ENCODE measurements around the gene CALML3.
"Not testable (repeated sequence)": the region's sequence is repeated elsewhere in the genome, so short reads cannot be mapped to it uniquely, and the experiment has no call there.

CALML3 gene

GRCh38 chr10:5524641-5525560, at the start of gene CALML3:
Gene CALML3, plus strand, starts transcription at chr10:5524961. Its CDS starts 125 bp downstream, at chr10:5525086.
- DNase-seq, result no peak

DNA sequence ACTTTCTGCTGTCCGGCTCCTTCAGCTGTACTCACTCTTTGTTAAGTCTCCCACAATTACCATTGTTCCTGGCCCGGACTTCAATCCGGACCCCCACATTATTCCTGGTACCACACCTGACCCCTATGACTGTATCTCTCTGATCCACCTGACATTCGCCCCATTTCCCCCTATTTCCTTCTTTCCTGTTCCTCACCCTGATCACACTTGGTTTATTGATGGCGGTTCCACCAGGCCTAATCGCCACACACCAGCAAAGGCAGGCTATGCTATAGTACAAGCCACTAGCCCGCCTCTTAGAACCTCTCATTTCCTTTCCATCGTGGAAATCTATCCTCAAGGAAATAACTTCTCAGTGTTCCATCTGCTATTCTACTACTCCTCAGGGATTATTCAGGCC, 49.7 kb upstream of the CALML3 start:
- DNase-seq, result not testable (repeated sequence)

- not testable (repeated sequence) for DNase-seq
Measured at GRCh38 chr10:5475974-5476807, 48.6 kb upstream of the CALML3 start.

- DNase-seq, result no peak
Measured at GRCh38 chr10:5476918-5477525, 47.7 kb upstream of the CALML3 start.

- no peak for DNase-seq
Measured at GRCh38 chr10:5477948-5478693, 46.6 kb upstream of the CALML3 start.

- DNase-seq, result no peak
Measured at GRCh38 chr10:5478694-5479305, 46.0 kb upstream of the CALML3 start.

DNA sequence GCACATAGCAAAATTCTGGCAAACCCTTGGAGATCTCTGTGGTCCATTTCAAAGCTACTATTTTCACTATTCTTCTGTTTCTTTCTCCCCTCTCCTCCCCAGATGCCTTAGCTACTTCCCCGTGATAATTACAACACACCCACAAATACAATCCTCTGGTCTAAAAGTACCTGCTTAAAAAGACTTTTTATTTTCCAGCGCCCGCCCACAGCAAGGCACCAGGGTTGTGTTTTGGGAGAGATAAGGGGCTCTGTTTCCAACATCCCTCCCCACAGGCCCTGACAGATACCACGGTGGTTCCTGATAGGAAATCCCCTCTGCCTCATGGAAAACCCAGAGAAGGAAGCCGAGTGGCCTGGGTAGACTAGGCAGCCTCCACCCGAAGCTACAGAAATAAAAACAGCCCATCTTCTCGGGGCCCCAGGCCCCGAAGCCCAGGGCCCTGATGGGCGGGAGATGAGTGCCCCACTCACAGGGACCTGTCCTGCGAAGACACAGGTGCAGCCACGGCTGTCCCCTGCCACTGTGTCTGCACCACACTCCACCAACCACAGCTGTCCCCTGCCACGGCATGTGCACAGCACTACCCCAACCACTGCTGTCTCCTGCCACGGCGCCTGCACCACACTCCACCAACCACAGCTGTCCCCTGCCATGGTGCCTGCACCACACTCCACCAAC, 45.1 kb upstream of the CALML3 start:
- no peak for DNase-seq

- no peak for DNase-seq
Measured at GRCh38 chr10:5480162-5480941, 44.4 kb upstream of the CALML3 start.

- DNase-seq, result no peak
Measured at GRCh38 chr10:5481121-5481520, 43.6 kb upstream of the CALML3 start.

- DNase-seq, result no peak
Measured at GRCh38 chr10:5482016-5482415, 42.7 kb upstream of the CALML3 start.

DNA sequence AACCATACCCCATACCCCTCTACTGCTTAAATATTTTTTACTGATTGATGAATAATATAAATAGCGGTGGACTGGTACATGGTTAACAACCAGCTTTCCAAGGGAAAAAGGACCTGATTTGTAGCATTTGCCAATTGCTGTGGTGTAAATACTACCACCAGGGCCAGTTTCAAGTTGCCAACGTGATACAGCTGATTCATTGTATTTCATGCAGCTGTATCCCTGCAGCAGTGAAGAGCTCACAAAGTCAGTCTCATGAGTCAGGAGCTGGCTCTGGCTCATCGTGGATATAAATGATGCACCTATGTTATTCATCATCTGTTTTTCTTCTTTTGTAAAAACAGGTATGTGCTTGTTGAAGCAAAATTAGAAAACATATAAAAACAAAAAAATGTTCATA, 40.6 kb upstream of the CALML3 start:
- no peak for DNase-seq

DNA sequence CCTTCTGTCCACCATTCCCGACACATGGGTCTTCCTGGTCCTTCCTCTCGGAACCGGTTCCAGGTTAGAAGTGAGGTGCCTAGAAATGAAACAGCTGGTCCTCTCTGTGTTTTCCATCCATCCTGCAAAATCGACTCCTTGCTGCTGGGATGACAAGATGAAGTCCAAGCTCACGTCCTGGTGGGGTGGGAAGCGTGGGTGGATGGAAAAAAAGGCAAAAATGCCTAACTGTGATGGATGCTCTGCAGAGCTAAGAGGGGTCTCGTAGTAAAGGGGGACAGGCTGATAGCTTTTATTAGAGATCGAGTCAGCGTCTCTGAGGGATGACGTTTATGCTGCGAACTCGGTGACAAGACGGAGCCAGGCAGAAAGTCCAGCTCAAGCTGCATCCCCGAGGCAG, 39.5 kb upstream of the CALML3 start:
- DNase-seq, result no peak

GRCh38 chr10:5485948-5486852, 38.6 kb upstream of the CALML3 start:
- no peak for DNase-seq

GRCh38 chr10:5486853-5487235, 37.9 kb upstream of the CALML3 start:
- no peak for DNase-seq

GRCh38 chr10:5488272-5489161, 36.2 kb upstream of the CALML3 start:
- no peak for DNase-seq

DNA sequence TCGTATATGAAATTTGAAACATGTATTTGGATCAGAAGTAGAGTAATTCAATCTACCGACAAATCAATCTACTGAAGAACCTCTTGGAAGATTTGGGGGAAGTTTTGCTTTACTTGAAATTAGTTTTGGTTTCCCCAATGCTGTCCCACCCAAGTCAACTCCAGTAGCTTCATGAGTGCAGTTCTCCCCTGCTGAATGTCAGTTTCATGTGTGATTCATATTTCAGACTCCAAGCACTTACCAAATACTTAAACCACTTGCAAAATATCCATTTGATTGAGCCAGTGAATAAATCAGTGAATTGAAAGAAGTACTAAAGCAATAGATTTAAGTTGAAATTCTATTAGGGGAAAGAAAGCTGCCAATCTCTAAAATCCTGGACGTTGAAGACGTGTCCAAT, 34.7 kb upstream of the CALML3 start:
- no peak for DNase-seq

DNA sequence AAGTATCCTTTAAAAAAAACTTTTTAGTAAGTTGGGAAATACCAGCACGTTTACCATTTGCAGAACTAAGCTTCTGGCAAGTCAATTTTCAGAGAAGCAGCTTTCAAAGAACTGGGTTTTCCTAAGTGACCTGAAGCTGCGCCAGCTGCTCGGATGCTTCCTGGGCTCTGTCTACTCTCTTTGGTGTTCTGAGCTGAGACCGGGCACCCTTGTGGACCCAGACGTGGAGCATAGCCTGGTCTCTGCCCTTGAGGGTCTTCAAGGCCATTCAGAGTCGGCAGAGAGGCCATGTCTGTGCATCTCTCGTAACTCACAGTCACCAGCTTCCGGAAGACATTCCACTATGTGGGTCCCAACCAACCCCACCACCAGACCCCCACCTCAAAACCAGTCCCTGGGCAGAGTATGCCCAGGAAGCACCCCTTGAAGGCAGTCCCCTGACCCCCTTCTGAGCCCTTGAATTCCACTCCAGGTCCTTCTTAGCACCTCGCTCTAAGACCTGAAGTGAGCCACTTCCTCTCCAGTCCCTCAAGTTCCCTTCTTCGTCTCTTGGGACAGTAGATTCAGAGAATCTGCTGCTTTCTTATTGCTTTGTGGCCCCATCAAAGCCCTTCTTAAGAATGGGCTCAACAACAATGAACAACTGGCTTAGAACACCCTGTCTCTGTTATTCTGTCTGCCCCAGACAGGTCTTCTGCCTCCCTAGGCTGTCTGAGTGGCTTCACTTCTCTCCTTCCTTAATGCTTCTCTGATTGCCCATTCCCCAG, 33.9 kb upstream of the CALML3 start:
- DNase-seq, result no peak

GRCh38 chr10:5491477-5491876, 33.3 kb upstream of the CALML3 start:
- DNase-seq, result no peak
